Measurements from ENCODE around the gene APOL3.
"Not testable (repeated sequence)": the region's sequence is repeated elsewhere in the genome, so short reads cannot be mapped to it uniquely, and the experiment has no call there.

Gene APOL3

DNA sequence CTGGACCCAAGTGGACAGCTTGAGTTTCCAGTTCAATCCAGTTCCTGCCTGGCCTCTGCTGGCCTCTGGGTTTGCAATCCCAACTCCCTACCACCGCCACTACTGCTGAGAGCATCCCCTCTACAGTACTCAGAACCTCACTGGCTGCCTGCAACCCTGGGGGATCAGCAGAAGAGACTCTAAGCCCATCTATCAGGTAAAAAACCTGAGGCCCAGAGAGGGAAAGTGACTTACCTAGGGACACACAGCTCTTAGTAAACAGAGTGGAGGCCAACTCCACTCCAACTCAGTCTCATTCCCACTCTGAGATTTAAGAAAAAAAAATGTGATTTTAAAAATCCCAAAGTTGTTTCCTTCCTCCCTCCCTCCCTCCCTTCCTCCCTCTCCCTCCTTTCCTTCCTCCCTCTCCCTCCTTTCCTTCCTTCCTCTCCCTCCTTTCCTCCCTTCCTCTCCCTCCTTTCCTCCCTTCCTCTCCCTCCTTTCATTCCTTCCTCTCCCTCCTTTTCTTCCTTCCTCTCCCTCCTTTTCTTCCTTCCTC is 34.5 kb downstream of the APOL3 start:
- no peak overlapping the region for H3K27ac ChIP-seq
- TF ChIP-seq CTCF (IDR thresholded peaks at IDR 0.05): no peak
- no peak for TF ChIP-seq ZFX (IDR thresholded peaks at IDR 0.05; ENCODE audit: borderline replicate concordance)

- H3K27ac ChIP-seq: no peak overlapping the region
- TF ChIP-seq ZFX (IDR thresholded peaks at IDR 0.05; ENCODE audit: borderline replicate concordance) (no peak), CTCF (IDR thresholded peaks at IDR 0.05) (no peak)
Observed at GRCh38 chr22:36125434-36125833, 35.1 kb downstream of the APOL3 start.

- H3K27ac ChIP-seq: no peak overlapping the region
- no peak for TF ChIP-seq ZFX (IDR thresholded peaks at IDR 0.05; ENCODE audit: borderline replicate concordance)
- TF ChIP-seq CTCF (IDR thresholded peaks at IDR 0.05): no peak
Observed at GRCh38 chr22:36124666-36125065, 35.9 kb downstream of the APOL3 start.

GRCh38 chr22:36123673-36124630 is 36.6 kb downstream of the APOL3 start:
- TF ChIP-seq ZFX (IDR thresholded peaks at IDR 0.05; ENCODE audit: borderline replicate concordance) (no peak), CTCF (IDR thresholded peaks at IDR 0.05) (peak; percentile 97)
- H3K27ac ChIP-seq: peak overlapping the region; percentile 87

GRCh38 chr22:36120621-36121351 is 39.8 kb downstream of the APOL3 start:
- H3K27ac ChIP-seq: not testable (repeated sequence)

DNA sequence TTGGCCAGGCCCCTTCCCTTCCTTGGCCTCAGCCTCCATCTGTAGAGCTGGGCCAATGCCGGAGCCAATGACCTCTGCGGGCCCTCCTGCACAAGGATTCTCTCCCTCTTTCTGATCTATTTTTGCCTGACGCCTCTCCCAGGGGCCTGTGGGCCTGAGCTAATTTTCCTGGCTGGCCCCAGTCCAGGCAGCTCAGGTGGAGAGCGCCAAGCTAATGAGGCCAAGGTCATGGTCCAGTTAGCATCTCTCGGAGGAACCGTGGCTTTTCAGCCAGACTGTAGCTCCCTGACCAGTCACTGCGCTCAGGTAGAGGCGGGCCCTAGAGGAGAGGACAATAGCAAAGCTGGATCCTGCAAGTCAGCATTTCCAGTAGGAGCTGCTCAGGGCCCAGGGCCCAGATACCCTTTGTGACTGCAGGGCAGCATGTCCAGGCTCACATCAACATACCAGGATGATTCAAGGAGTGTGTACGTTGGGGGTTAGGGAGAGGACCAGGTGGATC is 43.5 kb downstream of the APOL3 start:
- no peak for TF ChIP-seq ZFX (IDR thresholded peaks at IDR 0.05; ENCODE audit: borderline replicate concordance)
- TF ChIP-seq CTCF (IDR thresholded peaks at IDR 0.05): no peak
- no peak overlapping the region for H3K27ac ChIP-seq

- H3K27ac ChIP-seq: no peak overlapping the region
- TF ChIP-seq CTCF (IDR thresholded peaks at IDR 0.05) (no peak), ZFX (IDR thresholded peaks at IDR 0.05; ENCODE audit: borderline replicate concordance) (no peak)
Observed at GRCh38 chr22:36116127-36116526, 44.4 kb downstream of the APOL3 start.

Data from 22Rv1 (cell line).